OCI-LY7 (cell line): Measurements from ENCODE around the gene KIR3DL3. TPM values are rescaled to one million over a fixed set of nuclear protein-coding genes. Genes with fewer than 3 reads are reported as not detected.

Source experiments
- BruUV-seq: library from RNA; stranded (reverse); fragments of 400-500 nt; replicated peaks from 2 replicates; lab custom pipeline; 2021; lab: Mats Ljungman, UMichigan
- CTCF ChIA-PET: fragments of 300-600 bp; sonication (Branson Sonifier 250); formaldehyde crosslinking; loops from one replicate; lab custom pipeline; 2022; ENCODE audit warnings: antibody characterized with exemption; ENCODE audit not compliant: unreplicated experiment; lab: Charles Lee
- POLR2A ChIA-PET: fragments of 300-600 bp; sonication (Branson Sonifier 250); formaldehyde crosslinking; loops from one replicate; lab custom pipeline; 2022; ENCODE audit warnings: antibody characterized with exemption; lab: Charles Lee
- DNase-seq: peaks from one replicate; pipeline ENCODE4 v3.0.0-alpha.2; 2015; ENCODE audit warnings: low spot score
- H2AFZ ChIP-seq: fragments of 200-600 bp; sonication (generic), shearing (Covaris generic); 2 replicates; pipeline ENCODE4 v1.6.1; 2014; ENCODE audit warnings: mild to moderate bottlenecking, antibody characterized with exemption, low read length, moderate library complexity
- H3K27ac ChIP-seq: fragments of 200-600 bp; sonication (generic); 2 replicates; pipeline ENCODE4 v1.5.1; 2014; ENCODE audit warnings: mixed run types, low read depth, mild to moderate bottlenecking, moderate library complexity, low read length, inconsistent platforms; ENCODE audit not compliant: poor library complexity, severe bottlenecking
- H3K36me3 ChIP-seq: fragments of 200-600 bp; sonication (generic); 2 replicates; pipeline ENCODE4 v1.6.1; 2014; ENCODE audit warnings: mild to moderate bottlenecking, antibody characterized with exemption, low read length, moderate library complexity, mixed read lengths; ENCODE audit not compliant: insufficient read depth
- H3K4me1 ChIP-seq: fragments of 200-600 bp; sonication (generic); 2 replicates; pipeline ENCODE4 v1.5.1; 2014; ENCODE audit warnings: mild to moderate bottlenecking, low read length; ENCODE audit not compliant: insufficient read depth, poor library complexity, severe bottlenecking
- H3K4me2 ChIP-seq: fragments of 200-600 bp; sonication (generic); 2 replicates; pipeline ENCODE4 v1.6.1; 2014; ENCODE audit warnings: mild to moderate bottlenecking, low read length
- H3K4me3 ChIP-seq: fragments of 200-600 bp; sonication (generic); 2 replicates; pipeline ENCODE4 v1.5.1; 2014; ENCODE audit warnings: mild to moderate bottlenecking, low read depth, low read length; ENCODE audit not compliant: poor library complexity, severe bottlenecking
- H3K79me2 ChIP-seq: fragments of 200-600 bp; sonication (generic); 2 replicates; pipeline ENCODE4 v1.6.1; 2016; ENCODE audit warnings: low read depth, mild to moderate bottlenecking, low read length, moderate library complexity, mixed read lengths; ENCODE audit not compliant: insufficient read depth
- H3K9me2 ChIP-seq: fragments of 200-600 bp; sonication (generic); 2 replicates; pipeline ENCODE4 v1.6.1; 2016; ENCODE audit warnings: mild to moderate bottlenecking, low read length, mixed read lengths; ENCODE audit not compliant: insufficient read depth
- H3K9me3 ChIP-seq: fragments of 200-600 bp; sonication (generic); 2 replicates; pipeline ENCODE4 v1.6.1; 2014; ENCODE audit warnings: mild to moderate bottlenecking, mixed run types, low read length, mixed read lengths
- H4K20me1 ChIP-seq: fragments of 200-600 bp; sonication (generic); 2 replicates; pipeline ENCODE4 v1.6.1; 2014; ENCODE audit warnings: mild to moderate bottlenecking, antibody characterized with exemption, low read length, moderate library complexity, mixed read lengths; ENCODE audit not compliant: insufficient read depth
- EZH2phosphoT487 ChIP-seq: fragments of 200-600 bp; sonication (generic); IDR thresholded peaks from 2 replicates; pipeline ENCODE4 v1.6.1; 2018; ENCODE audit warnings: low read depth, borderline replicate concordance, mild to moderate bottlenecking, mixed run types, antibody characterized with exemption, low read length, moderate library complexity, mixed read lengths
- intact Hi-C: fragments of 100-400 bp; cut with micrococcal nuclease; formaldehyde crosslinking; loops from one replicate; pipeline ENCODE4 v1.10.0; 2022; ENCODE audit not compliant: unreplicated experiment
- total RNA-seq, 2 experiments: library from RNA; depleted of rRNA in 1 of 2; stranded (reverse); fragments of >200 nt in 1 of 2; shearing (Covaris generic) in 1 of 2; gene quantifications; 2 replicates each; pipeline ENCODE4 v1.2.3, GENCODE V29; 2014 to 2022
- TF ChIP-seq, protein P1 (sequence below): fragments of 200-600 bp; sonication (generic); conservative IDR thresholded peaks from 2 replicates; pipeline ENCODE4 v1.5.1; 2014; ENCODE audit warnings: mild to moderate bottlenecking, antibody characterized with exemption, low read length, moderate library complexity, mixed read lengths

KIR3DL3 gene
- total RNA-seq, 2 experiments from 2014 or later: not detected

DNA sequence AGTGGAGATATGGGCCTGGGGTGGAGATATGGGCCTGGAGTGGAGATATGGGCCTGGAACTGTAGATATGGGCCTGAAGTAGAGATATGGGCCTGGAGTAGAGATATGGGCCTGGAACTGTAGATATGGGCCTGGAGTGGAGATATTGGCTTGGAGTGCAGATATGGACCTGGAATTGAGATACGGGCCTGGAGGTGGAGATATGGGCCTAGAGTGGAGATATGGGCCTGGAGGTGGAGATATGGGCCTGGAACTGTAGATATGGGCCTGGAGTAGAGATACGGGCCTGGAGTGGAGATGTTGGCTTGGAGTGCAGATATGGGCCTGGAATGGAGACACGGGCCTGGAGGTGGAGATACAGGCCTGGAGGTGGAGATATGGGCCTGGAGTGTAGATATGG, 402 bp downstream of the KIR3DL3 start:
- TF ChIP-seq, protein P1, sequence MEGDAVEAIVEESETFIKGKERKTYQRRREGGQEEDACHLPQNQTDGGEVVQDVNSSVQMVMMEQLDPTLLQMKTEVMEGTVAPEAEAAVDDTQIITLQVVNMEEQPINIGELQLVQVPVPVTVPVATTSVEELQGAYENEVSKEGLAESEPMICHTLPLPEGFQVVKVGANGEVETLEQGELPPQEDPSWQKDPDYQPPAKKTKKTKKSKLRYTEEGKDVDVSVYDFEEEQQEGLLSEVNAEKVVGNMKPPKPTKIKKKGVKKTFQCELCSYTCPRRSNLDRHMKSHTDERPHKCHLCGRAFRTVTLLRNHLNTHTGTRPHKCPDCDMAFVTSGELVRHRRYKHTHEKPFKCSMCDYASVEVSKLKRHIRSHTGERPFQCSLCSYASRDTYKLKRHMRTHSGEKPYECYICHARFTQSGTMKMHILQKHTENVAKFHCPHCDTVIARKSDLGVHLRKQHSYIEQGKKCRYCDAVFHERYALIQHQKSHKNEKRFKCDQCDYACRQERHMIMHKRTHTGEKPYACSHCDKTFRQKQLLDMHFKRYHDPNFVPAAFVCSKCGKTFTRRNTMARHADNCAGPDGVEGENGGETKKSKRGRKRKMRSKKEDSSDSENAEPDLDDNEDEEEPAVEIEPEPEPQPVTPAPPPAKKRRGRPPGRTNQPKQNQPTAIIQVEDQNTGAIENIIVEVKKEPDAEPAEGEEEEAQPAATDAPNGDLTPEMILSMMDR: no peak
- TF ChIP-seq EZH2phosphoT487: no peak
- ChIA-PET POLR2A (no interaction called here), CTCF (no interaction called here)
- no peak overlapping the region for H3K4me2 ChIP-seq
- H3K79me2 ChIP-seq: no peaks in the 10 kb centered on the region
- no peaks in the 10 kb centered on the region for H3K9me2 ChIP-seq
- intact Hi-C loops: no loop called here
- no peaks in the 10 kb centered on the region for H3K4me1 ChIP-seq
- H3K9me3 ChIP-seq: no peaks in the 10 kb centered on the region
- no peaks in the 10 kb centered on the region for H4K20me1 ChIP-seq
- H3K4me3 ChIP-seq: no peak overlapping the region
- H3K36me3 ChIP-seq: no peaks in the 10 kb centered on the region
- DNase-seq: no peak
- no peak overlapping the region for H2AFZ ChIP-seq
- BruUV-seq: no TSS peak
- H3K27ac ChIP-seq: no peak overlapping the region

DNA sequence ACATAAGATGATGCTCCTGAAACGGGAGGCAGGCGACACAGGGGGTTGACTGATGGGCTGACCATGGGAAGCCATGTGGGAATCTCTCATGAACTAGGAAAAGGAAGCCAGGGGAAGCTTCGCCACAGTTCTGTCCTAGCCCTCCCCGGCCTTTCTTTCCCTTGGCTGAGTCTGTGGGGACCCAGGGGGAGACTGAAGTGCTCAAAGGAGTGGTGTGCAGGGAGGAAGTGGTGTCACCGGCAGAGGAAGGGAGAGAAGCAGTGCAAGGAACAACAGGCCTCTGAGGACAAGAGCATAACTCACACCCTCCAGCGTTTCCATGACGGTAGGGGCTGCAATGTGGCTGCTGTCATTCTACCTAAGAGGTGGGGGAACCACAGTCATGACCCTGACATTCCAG, 1.1 kb downstream of the KIR3DL3 start:
- Histone ChIP-seq H3K36me3 (no peaks in the 10 kb centered on the region), H3K4me2 (no peak overlapping the region), H2AFZ (no peak overlapping the region), H3K9me3 (no peaks in the 10 kb centered on the region), H3K4me1 (no peaks in the 10 kb centered on the region), H3K79me2 (no peaks in the 10 kb centered on the region), H3K4me3 (no peak overlapping the region), H3K27ac (no peak overlapping the region), H3K9me2 (no peaks in the 10 kb centered on the region), H4K20me1 (no peaks in the 10 kb centered on the region)
- POLR2A ChIA-PET: no interaction called here
- DNase-seq: no peak
- BruUV-seq: no TSS peak
- intact Hi-C loops: no loop called here
- CTCF ChIA-PET: no interaction called here
- TF ChIP-seq EZH2phosphoT487: no peak
- TF ChIP-seq, protein P1: no peak

DNA sequence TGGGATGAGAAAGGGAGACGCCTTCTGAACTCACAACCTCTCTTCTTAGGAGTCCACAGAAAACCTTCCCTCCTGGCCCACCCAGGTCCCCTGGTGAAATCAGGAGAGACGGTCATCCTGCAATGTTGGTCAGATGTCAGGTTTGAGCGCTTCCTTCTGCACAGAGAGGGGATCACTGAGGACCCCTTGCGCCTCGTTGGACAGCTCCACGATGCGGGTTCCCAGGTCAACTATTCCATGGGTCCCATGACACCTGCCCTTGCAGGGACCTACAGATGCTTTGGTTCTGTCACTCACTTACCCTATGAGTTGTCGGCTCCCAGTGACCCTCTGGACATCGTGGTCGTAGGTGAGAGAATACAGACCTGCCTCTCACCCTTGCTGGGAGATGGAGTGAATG, 3.3 kb downstream of the KIR3DL3 start:
- Histone ChIP-seq H3K4me1 (no peaks in the 10 kb centered on the region), H3K4me2 (no peak overlapping the region), H3K36me3 (no peaks in the 10 kb centered on the region), H3K27ac (no peak overlapping the region), H3K9me2 (no peaks in the 10 kb centered on the region), H4K20me1 (no peaks in the 10 kb centered on the region), H2AFZ (no peak overlapping the region), H3K79me2 (no peaks in the 10 kb centered on the region), H3K4me3 (no peak overlapping the region), H3K9me3 (no peaks in the 10 kb centered on the region)
- TF ChIP-seq EZH2phosphoT487: no peak
- TF ChIP-seq, protein P1: no peak
- intact Hi-C loops: no loop called here
- BruUV-seq: no TSS peak
- DNase-seq: no peak
- CTCF ChIA-PET: no interaction called here
- POLR2A ChIA-PET: no interaction called here
